HL-60 (cell line): ENCODE measurements around the gene ANKRD11.

Source experiments
- CTCF ChIP-seq: IDR thresholded peaks from one replicate; pipeline ENCODE4 v1.5.1; 2011; ENCODE audit warnings: low read length, control low read depth, inconsistent platforms; ENCODE audit not compliant: insufficient read depth
- GABPA ChIP-seq: IDR thresholded peaks from 2 replicates; pipeline ENCODE4 v1.6.1; 2012; ENCODE audit warnings: low read depth
- POLR2AphosphoS5 ChIP-seq: IDR thresholded peaks from 2 replicates; pipeline ENCODE4 v1.6.1; 2012; ENCODE audit warnings: low read depth

DNA sequence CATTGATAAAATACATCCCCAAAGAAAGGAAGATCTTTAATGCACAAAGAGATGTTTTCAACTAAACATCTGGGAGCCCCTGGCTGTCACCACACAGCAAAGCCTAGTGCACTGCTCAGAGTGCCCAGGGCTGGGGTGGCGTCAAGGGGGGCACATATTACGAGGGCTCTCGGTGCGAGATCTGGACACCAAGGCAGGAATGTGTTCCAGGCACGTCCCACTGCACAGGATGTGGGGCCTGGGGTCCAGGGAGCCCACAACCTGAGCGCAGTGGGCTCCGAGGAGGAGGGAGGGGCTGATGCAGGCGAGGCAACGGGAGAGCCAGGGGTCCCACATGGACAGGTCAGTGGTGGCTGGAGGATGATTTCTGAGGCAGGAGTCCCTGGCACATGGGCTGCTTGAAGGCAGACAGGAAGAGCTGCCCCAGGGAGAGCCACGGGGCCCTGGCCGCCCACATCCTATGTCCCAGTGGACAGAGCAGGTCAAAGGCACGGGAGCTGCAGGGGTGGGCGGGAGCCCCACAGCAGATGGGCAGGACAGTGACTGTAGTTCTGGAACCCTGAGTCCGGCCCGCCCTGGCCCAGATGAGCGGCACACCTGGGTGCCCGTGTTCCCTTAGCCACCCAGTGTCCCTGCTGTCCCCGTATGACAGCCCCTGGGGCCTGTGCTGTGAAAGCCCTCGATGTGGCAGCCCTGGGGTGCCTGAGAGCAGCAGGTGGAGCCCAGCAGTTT is 216.5 kb downstream of the ANKRD11 start:
- no peak for TF ChIP-seq CTCF
- no peak for TF ChIP-seq GABPA
- TF ChIP-seq POLR2AphosphoS5 = no peak
